Right atrium auricular region (tissue), 2 donors: ENCODE measurements around the gene MOGAT1. TPM values are rescaled to one million over a fixed set of nuclear protein-coding genes. Genes with fewer than 3 reads are reported as not detected.

Source experiments
- DNase-seq: peaks from one replicate; pipeline ENCODE4 v3.0.0-alpha.2; 2019; ENCODE audit warnings: low spot score
- H3K27ac ChIP-seq, 2 donors: fragments of 200-600 bp; sonication (generic); 1 replicate in 1 of 2; 2 replicates in 1 of 2; pipeline ENCODE4 v1.5.1; 2016 to 2019
- H3K27me3 ChIP-seq, 2 donors: fragments of 200-600 bp; sonication (generic); one replicate each; pipeline versions ENCODE4 v1.5.1 to v1.6.0; 2017 to 2019
- H3K36me3 ChIP-seq: fragments of 200-600 bp; sonication (generic); one replicate; pipeline ENCODE4 v1.5.1; 2016
- H3K4me1 ChIP-seq, 2 donors: fragments of 200-600 bp; sonication (generic); one replicate each; pipeline versions ENCODE4 v1.5.1 to v1.6.0; 2017 to 2019
- H3K4me3 ChIP-seq, 2 donors: fragments of 200-600 bp; sonication (generic); 1 replicate in 1 of 2; 2 replicates in 1 of 2; pipeline ENCODE4 v1.5.1; 2017 to 2019; ENCODE audit warnings: mild to moderate bottlenecking in 1 of 2, moderate library complexity in 1 of 2
- H3K9me3 ChIP-seq, 2 donors: fragments of 200-600 bp; sonication (generic); one replicate each; pipeline ENCODE4 v1.5.1; 2019
- CTCF ChIP-seq, 2 donors: fragments of 200-600 bp; sonication (generic); IDR thresholded peaks; one replicate each; pipeline ENCODE4 v1.5.1; 2019; ENCODE audit warnings: antibody characterized with exemption in 2 of 2
- total RNA-seq, 2 donors: library from RNA; depleted of rRNA; stranded (reverse); fragments of >200 nt; gene quantifications; one replicate each; pipeline ENCODE4 v1.1.0, GENCODE V29; 2016

MOGAT1 gene
- total RNA-seq, 2 donors from 2014 or later, result not detected

- no peak for TF ChIP-seq CTCF (IDR thresholded peaks at IDR 0.05)
- Histone ChIP-seq H3K27me3 (no peaks in the 10 kb centered on the region), H3K36me3 (no peaks in the 10 kb centered on the region), H3K4me1 (no peaks in the 10 kb centered on the region), H3K27ac (no peak overlapping the region), H3K4me3 (no peak overlapping the region), H3K9me3 (no peaks in the 10 kb centered on the region)
- no peak for DNase-seq
Observed at GRCh38 chr2:222701721-222702131, 30.3 kb downstream of the MOGAT1 start.

GRCh38 chr2:222703091-222703490 is 31.6 kb downstream of the MOGAT1 start:
- H3K4me3 ChIP-seq, result no peak overlapping the region
- DNase-seq, result no peak
- no peaks in the 10 kb centered on the region for H3K9me3 ChIP-seq
- H3K36me3 ChIP-seq, result no peaks in the 10 kb centered on the region
- TF ChIP-seq CTCF (IDR thresholded peaks at IDR 0.05), result no peak
- H3K4me1 ChIP-seq, result peaks cover 0 to 4% of the 10 kb centered on the region in 2 donors
- H3K27me3 ChIP-seq, result no peaks in the 10 kb centered on the region
- no peak overlapping the region for H3K27ac ChIP-seq

- no peak for TF ChIP-seq CTCF (IDR thresholded peaks at IDR 0.05)
- H3K27ac ChIP-seq, result no peak overlapping the region
- peaks cover 0 to 12% of the 10 kb centered on the region in 2 donors for H3K4me1 ChIP-seq
- H3K9me3 ChIP-seq, result no peaks in the 10 kb centered on the region
- no peaks in the 10 kb centered on the region for H3K36me3 ChIP-seq
- no peak for DNase-seq
- H3K27me3 ChIP-seq, result no peaks in the 10 kb centered on the region
- no peak overlapping the region for H3K4me3 ChIP-seq
Observed at GRCh38 chr2:222703886-222704285, 32.4 kb downstream of the MOGAT1 start.

- H3K27me3 ChIP-seq, result no peaks in the 10 kb centered on the region
- H3K4me1 ChIP-seq, result peaks cover 0 to 22% of the 10 kb centered on the region in 2 donors
- H3K4me3 ChIP-seq, result no peak overlapping the region
- no peak for DNase-seq
- TF ChIP-seq CTCF (IDR thresholded peaks at IDR 0.05), result no peak
- no peaks in the 10 kb centered on the region for H3K9me3 ChIP-seq
- H3K27ac ChIP-seq, result no peak overlapping the region
- H3K36me3 ChIP-seq, result no peaks in the 10 kb centered on the region
Observed at GRCh38 chr2:222706616-222707015, 35.2 kb downstream of the MOGAT1 start.

GRCh38 chr2:222707102-222707688 is 35.7 kb downstream of the MOGAT1 start:
- DNase-seq, result no peak
- H3K4me3 ChIP-seq, result no peak overlapping the region
- no peak for TF ChIP-seq CTCF (IDR thresholded peaks at IDR 0.05)

GRCh38 chr2:222707689-222708273 is 36.3 kb downstream of the MOGAT1 start:
- no peaks in the 10 kb centered on the region for H3K27me3 ChIP-seq
- H3K36me3 ChIP-seq, result no peaks in the 10 kb centered on the region
- H3K9me3 ChIP-seq, result no peaks in the 10 kb centered on the region
- no peak for TF ChIP-seq CTCF (IDR thresholded peaks at IDR 0.05)
- peaks cover 0 to 22% of the 10 kb centered on the region in 2 donors for H3K4me1 ChIP-seq
- H3K27ac ChIP-seq, result no peak overlapping the region
- no peak overlapping the region for H3K4me3 ChIP-seq
- no peak for DNase-seq

More at GRCh38 chr2:222707102-222707688, 35.7 kb downstream of the MOGAT1 start:
- no peak overlapping the region for H3K27ac ChIP-seq
- H3K36me3 ChIP-seq, result no peaks in the 10 kb centered on the region
- H3K27me3 ChIP-seq, result no peaks in the 10 kb centered on the region
- peaks cover 0 to 22% of the 10 kb centered on the region in 2 donors for H3K4me1 ChIP-seq
- H3K9me3 ChIP-seq, result no peaks in the 10 kb centered on the region
